Transverse colon (tissue), 4 donors: ENCODE data around the gene OAS2. TPM values are rescaled to one million over a fixed set of nuclear protein-coding genes. Genes with fewer than 3 reads are reported as not detected.

ENCODE experiments used
- DNase-seq: peaks from one replicate; pipeline ENCODE4 v3.0.0-alpha.2; 2019
- H3K27ac ChIP-seq, 4 donors: fragments of 200-600 bp; sonication (generic); 2 replicates each; pipeline ENCODE4 v1.5.1; 2016 to 2018; ENCODE audit warnings: inconsistent platforms in 4 of 4
- H3K27me3 ChIP-seq: fragments of 200-600 bp; sonication (generic); 2 replicates; pipeline ENCODE4 v1.5.1; 2017; ENCODE audit warnings: inconsistent platforms
- H3K36me3 ChIP-seq, 4 donors: fragments of 200-600 bp; sonication (generic); 2 replicates each; pipeline ENCODE4 v1.5.1; 2017 to 2019; ENCODE audit warnings: inconsistent platforms in 4 of 4
- H3K4me1 ChIP-seq, 4 donors: fragments of 200-600 bp; sonication (generic); 2 replicates each; pipeline ENCODE4 v1.5.1; 2017 to 2020; ENCODE audit warnings: inconsistent platforms in 4 of 4
- H3K4me3 ChIP-seq, 4 donors: fragments of 200-600 bp; sonication (generic); 1 replicate in 1 of 4; 2 replicates in 3 of 4; pipeline versions ENCODE4 v1.5.1 to v1.6.1; 2017 to 2019; ENCODE audit warnings: inconsistent platforms in 4 of 4
- H3K9me3 ChIP-seq, 2 donors: fragments of 200-600 bp; sonication (generic); 2 replicates each; pipeline ENCODE4 v1.5.1; 2017 to 2019; ENCODE audit warnings: inconsistent platforms in 2 of 2
- EP300 ChIP-seq: sonication (generic); formaldehyde crosslinking; IDR thresholded peaks from one replicate; pipeline ENCODE4 v1.6.1; 2017; ENCODE audit warnings: antibody characterized with exemption, low read depth
- POLR2A ChIP-seq: fragments of 450-650 bp; IDR thresholded peaks from one replicate; pipeline ENCODE4 v1.6.1; 2016; ENCODE audit warnings: antibody characterized with exemption, mild to moderate bottlenecking, moderate library complexity
- POLR2AphosphoS5 ChIP-seq, 3 donors: sonication (generic); formaldehyde crosslinking; IDR thresholded peaks; one replicate each; pipeline ENCODE4 v1.6.1; 2016; ENCODE audit warnings: antibody characterized with exemption in 3 of 3
- WGBS, 2 donors: methylation state at CpG; one replicate each; pipeline ENCODE4 v1.1.5; 2018; ENCODE audit warnings: low coverage in 1 of 2; 5-methylcytosine and 5-hydroxymethylcytosine counted together
- in situ Hi-C, 4 donors: fragments of 200-750 bp; cut with MboI; loops; one replicate each; pipeline versions ENCODE4 v1.15.0 to v1.15.1; 2017; ENCODE audit warnings: low sequenced_read_pairs in 3 of 4, low pct_ligation_motif_present in 1 of 4, low pct_unique_long_range_greater_than_20kb in 1 of 4
- intact Hi-C: fragments of 100-400 bp; cut with DNase I; formaldehyde crosslinking; loops from one replicate; pipeline ENCODE4 v1.15.1; 2023; ENCODE audit warnings: low total_unique reads
- total RNA-seq, 4 donors: library from RNA; depleted of rRNA; stranded (reverse); fragments of >200 nt; gene quantifications; one replicate each; pipeline ENCODE4 v1.1.0, GENCODE V29; 2016
- TF ChIP-seq, protein P1 (sequence below), 5 experiments: fragments of 200-600 bp in 3 of 5; fragments of 450-650 bp in 2 of 5; sonication (generic) in 3 of 5; IDR thresholded peaks; 1 replicate in 2 of 5; 2 replicates in 3 of 5; pipeline ENCODE4 v1.5.1; 2016 to 2017; ENCODE audit warnings: antibody characterized with exemption in 5 of 5, inconsistent platforms in 3 of 5, mild to moderate bottlenecking in 2 of 5, moderate library complexity in 1 of 5

The OAS2 gene
- total RNA-seq, 4 donors from 2014 or later = 2.0 to 5.1 (median 3.5) TPM

DNA sequence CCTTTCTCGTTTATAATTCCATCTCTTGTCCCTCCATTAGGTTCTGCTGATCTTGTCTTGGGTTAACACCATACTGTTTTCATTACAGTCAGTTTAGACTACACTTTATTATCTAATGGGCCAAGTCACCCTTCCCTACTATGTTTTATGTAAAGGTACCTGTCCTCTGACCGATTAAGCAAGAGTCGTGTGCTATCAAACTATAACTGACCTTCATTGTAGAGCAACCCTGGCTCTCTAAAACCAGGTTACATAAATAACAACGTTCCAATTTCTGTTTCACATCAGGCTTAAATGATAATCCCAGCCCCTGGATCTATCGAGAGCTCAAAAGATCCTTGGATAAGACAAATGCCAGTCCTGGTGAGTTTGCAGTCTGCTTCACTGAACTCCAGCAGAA is 16.7 kb downstream of the OAS2 start:
- no peak for TF ChIP-seq POLR2AphosphoS5 (IDR thresholded peaks at IDR 0.05)
- no peak for TF ChIP-seq EP300
- TF ChIP-seq POLR2A = no peak
- TF ChIP-seq, protein P1, sequence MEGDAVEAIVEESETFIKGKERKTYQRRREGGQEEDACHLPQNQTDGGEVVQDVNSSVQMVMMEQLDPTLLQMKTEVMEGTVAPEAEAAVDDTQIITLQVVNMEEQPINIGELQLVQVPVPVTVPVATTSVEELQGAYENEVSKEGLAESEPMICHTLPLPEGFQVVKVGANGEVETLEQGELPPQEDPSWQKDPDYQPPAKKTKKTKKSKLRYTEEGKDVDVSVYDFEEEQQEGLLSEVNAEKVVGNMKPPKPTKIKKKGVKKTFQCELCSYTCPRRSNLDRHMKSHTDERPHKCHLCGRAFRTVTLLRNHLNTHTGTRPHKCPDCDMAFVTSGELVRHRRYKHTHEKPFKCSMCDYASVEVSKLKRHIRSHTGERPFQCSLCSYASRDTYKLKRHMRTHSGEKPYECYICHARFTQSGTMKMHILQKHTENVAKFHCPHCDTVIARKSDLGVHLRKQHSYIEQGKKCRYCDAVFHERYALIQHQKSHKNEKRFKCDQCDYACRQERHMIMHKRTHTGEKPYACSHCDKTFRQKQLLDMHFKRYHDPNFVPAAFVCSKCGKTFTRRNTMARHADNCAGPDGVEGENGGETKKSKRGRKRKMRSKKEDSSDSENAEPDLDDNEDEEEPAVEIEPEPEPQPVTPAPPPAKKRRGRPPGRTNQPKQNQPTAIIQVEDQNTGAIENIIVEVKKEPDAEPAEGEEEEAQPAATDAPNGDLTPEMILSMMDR (IDR thresholded peaks at IDR 0.05) = no peak
- intact Hi-C loops (no loop called here), in situ Hi-C loops (no loop called here)
- Histone ChIP-seq H3K27me3 (no peaks in the 10 kb centered on the region), H3K27ac (no peak overlapping the region), H3K4me1 (peaks cover 0 to 3% (median 0%) of the 10 kb centered on the region in 4 donors), H3K9me3 (no peaks in the 10 kb centered on the region), H3K4me3 (no peak overlapping the region), H3K36me3 (peaks cover 0 to 7% (median 0%) of the 10 kb centered on the region in 4 donors)
- 72 to 85% methylated on average over 4 to 5 of the region's 5 CpGs for WGBS, 2 donors
- DNase-seq = no peak

DNA sequence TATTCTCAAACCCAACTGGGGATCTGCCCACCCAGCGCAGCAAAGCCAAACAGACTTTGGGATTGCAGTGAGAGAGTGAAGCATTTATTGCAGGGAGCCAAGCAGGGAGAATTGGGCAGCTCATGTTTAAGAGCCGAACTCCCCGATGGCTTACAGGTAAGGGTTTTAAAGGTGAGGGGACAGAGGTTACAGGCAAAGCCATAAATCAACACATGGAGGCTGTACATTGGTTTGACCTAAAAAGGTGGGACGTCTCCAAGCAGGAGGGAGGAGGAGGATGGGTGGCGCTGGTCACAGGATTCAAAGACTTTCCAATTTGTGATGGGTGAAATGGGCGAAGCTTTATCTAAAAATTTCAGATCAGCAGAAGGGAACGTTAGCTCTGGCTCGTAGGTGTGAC is 18.2 kb downstream of the OAS2 start:
- no peaks in the 10 kb centered on the region for H3K27me3 ChIP-seq
- H3K36me3 ChIP-seq = peaks cover 0 to 7% (median 0%) of the 10 kb centered on the region in 4 donors
- H3K4me1 ChIP-seq = peaks cover 0 to 3% (median 0%) of the 10 kb centered on the region in 4 donors
- in situ Hi-C loops = no loop called here
- no peak for DNase-seq
- no peak overlapping the region for H3K27ac ChIP-seq
- intact Hi-C loops = no loop called here
- TF ChIP-seq EP300 (no peak), POLR2AphosphoS5 (IDR thresholded peaks at IDR 0.05) (no peak), POLR2A (no peak)
- TF ChIP-seq, protein P1 (IDR thresholded peaks at IDR 0.05) = no peak
- H3K9me3 ChIP-seq = no peaks in the 10 kb centered on the region
- H3K4me3 ChIP-seq = no peak overlapping the region
- WGBS, 2 donors = 89 to 90% methylated on average over 2 to 8 of the region's 8 CpGs

DNA sequence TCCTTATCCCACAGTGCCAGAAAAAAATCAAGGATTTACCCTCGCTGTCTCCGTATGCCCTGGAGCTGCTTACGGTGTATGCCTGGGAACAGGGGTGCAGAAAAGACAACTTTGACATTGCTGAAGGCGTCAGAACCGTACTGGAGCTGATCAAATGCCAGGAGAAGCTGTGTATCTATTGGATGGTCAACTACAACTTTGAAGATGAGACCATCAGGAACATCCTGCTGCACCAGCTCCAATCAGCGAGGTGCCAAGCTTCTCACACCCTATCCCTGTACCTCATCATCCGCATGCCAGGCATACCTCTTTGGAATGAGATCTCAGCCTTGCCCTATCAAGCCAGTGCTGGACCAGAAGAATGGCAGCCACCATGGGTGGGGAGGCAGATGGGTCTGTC is 19.2 kb downstream of the OAS2 start:
- Histone ChIP-seq H3K27ac (no peak overlapping the region), H3K27me3 (no peaks in the 10 kb centered on the region), H3K4me3 (no peak overlapping the region), H3K9me3 (no peaks in the 10 kb centered on the region), H3K4me1 (peaks cover 0 to 3% (median 0%) of the 10 kb centered on the region in 4 donors), H3K36me3 (peaks cover 0 to 7% (median 0%) of the 10 kb centered on the region in 4 donors)
- in situ Hi-C loops (no loop called here), intact Hi-C loops (no loop called here)
- TF ChIP-seq, protein P1 (IDR thresholded peaks at IDR 0.05) = no peak
- TF ChIP-seq EP300 (no peak), POLR2A (no peak), POLR2AphosphoS5 (IDR thresholded peaks at IDR 0.05) (no peak)
- no peak for DNase-seq
- WGBS, 2 donors = 95% methylated on average over 7 of the region's 7 CpGs; no CpG with 5 or more reads in 1 of the 2 donors

DNA sequence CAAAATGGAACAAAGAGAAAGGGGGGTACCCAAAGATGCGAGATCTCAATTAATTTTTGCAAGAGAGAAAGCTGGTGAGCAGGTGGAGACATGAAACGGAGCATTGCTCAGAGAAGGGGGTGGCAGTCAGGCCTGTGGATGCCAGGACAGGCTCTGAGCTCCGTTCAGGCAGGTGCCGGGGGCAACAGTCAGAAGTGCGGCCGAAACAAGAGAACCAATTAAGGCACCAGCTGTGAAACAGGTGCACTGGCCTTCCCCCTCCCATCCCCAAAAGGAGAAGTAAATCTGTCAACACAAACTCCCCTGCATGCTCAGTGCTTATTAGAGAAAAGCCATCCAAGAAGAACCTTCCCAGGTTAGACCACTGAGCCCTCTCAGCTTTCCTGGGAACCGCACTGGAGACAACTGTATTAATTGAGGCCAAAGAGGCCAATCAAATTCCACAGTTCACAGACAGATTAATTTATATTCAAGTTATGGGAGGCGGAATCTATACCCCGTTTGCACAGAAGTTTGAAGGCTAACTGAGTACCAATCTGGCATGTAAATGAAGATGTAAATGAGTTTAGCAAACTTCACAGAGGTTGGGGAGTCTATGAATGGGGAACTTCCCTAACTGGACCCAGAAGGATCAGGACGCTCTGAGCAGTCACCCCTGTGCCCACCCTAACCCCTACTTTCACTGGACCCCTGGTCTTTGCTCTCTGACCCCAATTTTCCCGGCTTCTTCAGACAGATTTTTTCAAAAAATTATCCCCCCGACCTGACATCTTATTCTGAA is 20.9 kb downstream of the OAS2 start:
- 72 to 85% methylated on average over 11 to 12 of the region's 12 CpGs for WGBS, 2 donors
- Histone ChIP-seq H3K4me1 (no peaks in the 10 kb centered on the region), H3K9me3 (no peaks in the 10 kb centered on the region), H3K27me3 (no peaks in the 10 kb centered on the region), H3K27ac (no peak overlapping the region), H3K36me3 (peaks cover 0 to 7% (median 0%) of the 10 kb centered on the region in 4 donors), H3K4me3 (no peak overlapping the region)
- TF ChIP-seq EP300 = no peak
- TF ChIP-seq POLR2AphosphoS5 (IDR thresholded peaks at IDR 0.05) = no peak
- no peak for TF ChIP-seq POLR2A
- TF ChIP-seq, protein P1 (IDR thresholded peaks at IDR 0.05) = no peak
- in situ Hi-C loops (no loop called here), intact Hi-C loops (no loop called here)
- DNase-seq = peak; percentile 57
